ENCODE results near the gene MRAP.

GRCh38 chr21:32349333-32349944 is 50.8 kb downstream of the MRAP start:
- no peak for TF ChIP-seq POLR2A (IDR thresholded peaks at IDR 0.05)
- no peak for TF ChIP-seq CTCF (IDR thresholded peaks at IDR 0.05)
- TF ChIP-seq EP300 (IDR thresholded peaks at IDR 0.05) = no peak
